GM21576 (cell line): ENCODE measurements around the gene ARHGAP30.
A peak's percentile ranks its signal among the peaks of the same experiment; 100 is the strongest.
"Not testable (repeated sequence)": the region's sequence is repeated elsewhere in the genome, so short reads cannot be mapped to it uniquely, and the experiment has no call there.

ENCODE experiments used
- ATAC-seq: cut with Tn5 transposase; IDR thresholded peaks from one replicate; pipeline ENCODE4 v1.9.1; 2021; ENCODE audit warnings: mild to moderate bottlenecking, moderate library complexity; ENCODE audit not compliant: unreplicated experiment

Gene ARHGAP30

GRCh38 chr1:161073474-161074121 is 3.9 kb upstream of the ARHGAP30 start:
- ATAC-seq = no peak

DNA sequence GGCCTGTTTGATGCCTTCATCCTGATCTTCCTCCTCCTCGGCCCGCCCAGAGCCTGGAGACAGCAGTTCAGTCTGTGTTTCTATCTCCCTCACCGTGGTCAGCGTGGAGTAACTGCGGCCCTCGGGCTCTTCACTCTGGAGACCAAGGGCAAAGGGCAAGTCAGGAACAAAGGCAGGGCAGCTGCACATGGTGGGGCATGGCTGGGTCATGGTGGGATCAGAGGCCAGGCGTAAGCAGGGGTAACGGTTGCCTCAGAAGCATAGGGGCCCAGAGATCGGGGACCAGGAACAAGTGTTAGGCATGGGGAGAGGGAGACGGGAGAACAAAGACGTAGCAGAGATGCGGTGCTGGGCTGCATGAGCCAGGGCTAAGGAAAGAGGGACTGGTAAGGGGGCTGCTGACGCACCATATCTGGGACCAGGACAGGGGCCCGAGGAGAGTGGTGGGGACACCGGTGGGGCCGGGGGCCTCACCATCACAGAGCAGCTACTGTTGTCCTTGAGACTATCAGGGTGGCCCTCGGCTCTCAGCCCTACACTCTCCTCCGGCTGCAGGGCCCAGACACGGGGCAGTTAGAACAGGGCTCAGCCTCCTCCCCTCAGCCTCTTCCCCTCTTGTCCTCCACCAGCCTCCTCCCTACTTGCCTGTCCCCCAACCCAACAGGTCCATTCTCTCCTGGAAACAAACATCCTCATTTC is 3.2 kb upstream of the ARHGAP30 start:
- no peak for ATAC-seq

GRCh38 chr1:161071886-161072371 is 2.2 kb upstream of the ARHGAP30 start:
- no peak for ATAC-seq

GRCh38 chr1:161070761-161071160 is 1.1 kb upstream of the ARHGAP30 start:
- ATAC-seq = no peak

GRCh38 chr1:161069241-161069640 is 450 bp downstream of the ARHGAP30 start:
- no peak for ATAC-seq

DNA sequence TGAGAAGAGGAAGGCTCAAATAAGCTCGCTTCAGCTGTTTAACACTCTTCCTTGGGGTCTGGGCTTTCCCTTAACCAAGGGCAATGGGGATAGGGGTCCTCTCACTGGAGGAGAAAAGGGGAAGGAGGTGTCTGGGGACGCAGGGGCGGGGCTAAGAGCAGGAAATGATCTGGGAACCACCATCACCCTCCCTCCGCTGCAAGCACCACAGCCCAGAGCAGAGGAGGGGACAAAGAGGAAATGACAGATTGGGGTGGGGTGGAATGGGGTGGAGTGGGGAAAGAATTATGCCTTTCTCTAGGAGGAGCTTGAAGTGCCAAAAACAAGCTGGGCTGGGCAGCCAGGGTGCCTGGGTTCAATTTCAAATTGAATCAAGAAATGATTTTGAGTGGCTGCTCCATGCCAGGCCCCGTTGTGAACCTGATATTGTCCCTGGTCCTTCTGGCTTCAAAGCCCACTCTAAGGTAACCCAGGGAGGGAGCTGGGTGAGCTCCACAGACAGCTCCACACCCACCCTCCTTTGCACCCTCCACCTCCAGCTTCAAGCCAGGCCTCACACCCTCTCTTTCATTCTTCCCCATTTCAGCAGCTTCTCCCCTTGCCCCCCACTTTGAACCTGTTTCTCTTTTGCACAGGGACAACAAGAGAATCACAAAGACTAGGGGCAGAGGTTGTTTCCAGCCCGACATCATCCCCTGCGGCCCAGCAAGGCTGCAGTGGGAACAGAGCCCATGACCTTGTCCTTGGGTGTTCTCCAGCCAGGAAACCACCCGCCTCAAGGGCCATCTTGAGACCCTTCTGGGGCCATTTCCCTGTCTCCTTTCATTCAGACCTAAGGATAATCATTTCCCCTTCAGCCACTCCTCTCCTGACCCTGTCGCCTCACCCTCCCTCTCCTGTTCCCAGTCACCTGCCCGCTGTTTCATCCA is 1.1 kb downstream of the ARHGAP30 start:
- peak; percentile 49 for ATAC-seq

DNA sequence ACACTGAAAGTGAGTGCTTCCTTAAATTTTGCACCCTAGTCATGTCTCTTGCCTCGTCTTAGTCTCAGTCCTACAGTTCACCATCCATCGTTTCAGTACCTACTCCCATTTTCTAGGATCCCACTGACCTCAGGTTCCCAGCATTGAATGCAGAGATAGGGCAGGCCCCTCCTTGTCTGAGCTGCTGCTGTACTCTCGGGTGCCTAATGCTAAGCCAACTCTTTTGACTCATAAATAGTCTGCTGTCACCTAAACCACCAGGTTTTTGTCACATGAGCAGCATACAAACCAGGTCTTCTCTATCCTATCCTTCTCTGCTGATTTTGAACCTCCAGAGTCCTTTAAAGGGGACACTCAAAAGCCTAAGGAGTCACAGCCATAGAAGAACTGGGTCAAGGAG is 3.0 kb downstream of the ARHGAP30 start:
- no peak for ATAC-seq

DNA sequence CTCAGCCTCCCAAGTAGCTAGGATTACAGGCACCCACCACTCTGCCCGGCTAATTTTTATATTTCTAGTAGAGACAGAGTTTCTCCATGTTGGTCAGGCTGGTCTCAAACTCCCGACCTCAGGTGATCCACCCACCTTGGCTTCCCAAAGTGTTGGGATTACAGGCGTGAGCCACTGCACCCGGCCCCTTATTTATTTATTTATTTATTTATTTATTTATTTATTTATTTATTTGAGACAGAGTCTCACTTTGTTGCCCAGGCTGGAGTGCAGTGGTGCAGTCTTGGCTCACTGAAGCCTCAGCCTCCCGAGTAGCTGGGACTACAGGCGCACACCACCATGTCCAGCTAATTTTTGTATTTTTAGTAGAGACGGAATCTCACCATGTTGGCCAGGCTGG is 4.0 kb downstream of the ARHGAP30 start:
- ATAC-seq = not testable (repeated sequence)

DNA sequence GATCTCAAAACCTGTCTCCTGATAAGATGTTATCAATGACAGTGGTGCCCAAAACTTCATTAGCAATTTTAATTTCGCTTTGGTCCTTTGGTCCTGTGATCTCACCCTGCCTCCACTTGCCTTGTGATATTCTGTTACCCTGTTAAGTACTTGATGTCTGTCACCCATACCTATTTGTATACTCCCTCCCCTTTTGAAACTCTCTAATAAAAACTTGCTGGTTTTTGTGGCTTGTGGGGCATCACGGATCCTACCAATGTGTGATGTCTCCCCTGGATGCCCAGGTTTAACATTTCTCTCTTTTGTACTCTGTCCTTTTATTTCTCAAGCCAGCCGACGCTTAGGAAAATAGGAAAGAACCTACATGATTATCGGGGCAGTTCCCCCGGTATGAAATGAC is 5.8 kb downstream of the ARHGAP30 start:
- ATAC-seq = not testable (repeated sequence)

DNA sequence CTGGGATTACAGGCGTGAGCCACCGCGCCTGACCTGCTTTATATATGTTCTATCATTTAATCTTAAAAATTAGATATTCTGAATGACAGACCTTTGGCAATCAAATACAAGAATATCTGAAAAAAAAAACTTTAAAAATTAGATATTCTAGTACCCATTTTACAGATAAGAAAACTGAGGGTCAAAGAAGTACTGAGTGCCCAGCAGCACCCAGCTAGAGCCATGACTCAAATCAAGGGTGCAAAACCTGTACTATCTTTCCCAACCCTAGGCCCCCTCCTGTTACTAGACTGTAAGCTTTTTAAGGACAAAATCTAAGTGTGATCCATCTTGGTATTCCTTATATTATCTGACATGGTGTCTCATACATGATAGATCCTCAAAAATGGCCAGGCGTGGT is 8.3 kb downstream of the ARHGAP30 start:
- no peak for ATAC-seq

DNA sequence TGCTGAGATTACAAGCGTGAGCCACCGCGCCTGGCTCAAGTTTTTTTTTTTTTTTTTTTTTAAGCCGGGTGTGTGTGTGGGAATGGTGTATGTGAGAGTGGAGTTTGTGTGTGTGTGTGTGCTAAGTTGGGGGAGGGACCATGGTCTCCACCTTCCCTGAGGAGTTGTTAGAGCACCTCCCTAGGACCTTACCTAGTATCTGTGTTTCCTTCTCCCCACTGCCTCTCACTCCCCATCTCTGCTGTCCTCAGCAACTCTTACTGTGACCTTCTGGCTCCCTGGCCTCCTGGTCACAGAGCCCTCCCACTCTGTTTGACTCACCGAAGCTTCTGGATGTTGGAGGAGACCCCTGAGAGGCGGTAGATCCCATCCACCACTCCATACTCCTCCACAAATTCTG is 10.4 kb downstream of the ARHGAP30 start:
- no peak for ATAC-seq

GRCh38 chr1:161054805-161055204 is 14.9 kb downstream of the ARHGAP30 start:
- no peak for ATAC-seq

- no peak for ATAC-seq
These were observed 15.5 kb downstream of the ARHGAP30 start for GRCh38 chr1:161054232-161054631.

GRCh38 chr1:161052899-161053298 is 16.8 kb downstream of the ARHGAP30 start:
- ATAC-seq = no peak

DNA sequence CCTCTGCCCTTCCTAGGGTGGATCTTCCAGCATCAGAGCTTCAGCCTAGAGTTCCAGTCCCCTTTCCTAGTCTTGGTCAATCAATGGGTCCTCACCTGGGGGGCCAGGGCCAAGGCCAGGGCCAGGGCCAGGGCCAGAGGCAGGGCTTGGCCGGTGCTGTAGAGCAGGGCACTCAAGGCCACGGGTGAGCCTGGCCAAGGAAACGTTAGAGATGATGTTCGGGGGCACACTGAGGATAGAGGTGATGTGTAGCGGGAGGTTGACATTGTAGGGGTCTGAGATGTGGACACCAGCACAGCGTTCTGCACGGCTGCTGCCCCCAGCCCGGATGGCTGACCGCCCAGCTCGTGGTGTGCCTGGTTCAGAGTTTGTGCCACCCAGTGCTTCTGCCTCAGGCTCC is 18.5 kb downstream of the ARHGAP30 start:
- no peak for ATAC-seq

DNA sequence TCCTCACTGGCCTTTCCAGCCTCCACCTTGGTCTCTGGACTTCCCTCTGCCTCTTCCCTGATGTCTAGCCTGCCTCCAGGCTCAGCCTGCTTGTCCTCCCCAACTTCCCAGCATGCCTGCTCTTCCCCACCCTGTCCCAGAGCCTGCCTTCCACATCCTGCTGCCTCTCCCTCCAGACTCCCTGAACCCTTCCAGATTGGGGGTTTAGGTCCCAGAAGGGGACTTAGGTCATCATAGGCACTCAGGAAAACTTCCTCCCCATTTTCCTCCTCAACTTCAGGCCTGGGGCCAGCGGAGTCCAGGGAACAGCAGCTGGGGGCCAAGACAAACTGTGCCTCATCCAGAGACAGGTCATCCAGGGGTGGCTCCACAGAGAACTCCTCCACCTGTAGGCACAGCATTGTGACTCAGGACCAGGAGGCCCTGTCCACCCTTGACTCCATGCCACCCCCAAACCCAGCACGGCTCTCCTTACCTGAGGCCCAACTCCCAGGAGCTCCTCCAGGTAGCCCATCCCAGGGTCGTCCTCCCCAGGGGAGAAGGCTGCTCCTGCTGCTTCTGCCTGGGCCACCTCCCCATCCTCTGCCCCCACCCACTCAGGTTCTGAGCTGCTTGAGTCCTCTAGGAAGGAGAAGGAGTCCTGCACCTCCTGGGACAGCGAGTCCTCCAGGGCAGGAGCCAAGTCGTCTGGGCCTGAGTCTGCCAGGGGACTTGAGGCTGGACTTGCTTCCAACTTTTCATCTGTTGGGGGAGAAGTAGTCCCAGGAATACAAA is 20.6 kb downstream of the ARHGAP30 start:
- ATAC-seq = no peak

DNA sequence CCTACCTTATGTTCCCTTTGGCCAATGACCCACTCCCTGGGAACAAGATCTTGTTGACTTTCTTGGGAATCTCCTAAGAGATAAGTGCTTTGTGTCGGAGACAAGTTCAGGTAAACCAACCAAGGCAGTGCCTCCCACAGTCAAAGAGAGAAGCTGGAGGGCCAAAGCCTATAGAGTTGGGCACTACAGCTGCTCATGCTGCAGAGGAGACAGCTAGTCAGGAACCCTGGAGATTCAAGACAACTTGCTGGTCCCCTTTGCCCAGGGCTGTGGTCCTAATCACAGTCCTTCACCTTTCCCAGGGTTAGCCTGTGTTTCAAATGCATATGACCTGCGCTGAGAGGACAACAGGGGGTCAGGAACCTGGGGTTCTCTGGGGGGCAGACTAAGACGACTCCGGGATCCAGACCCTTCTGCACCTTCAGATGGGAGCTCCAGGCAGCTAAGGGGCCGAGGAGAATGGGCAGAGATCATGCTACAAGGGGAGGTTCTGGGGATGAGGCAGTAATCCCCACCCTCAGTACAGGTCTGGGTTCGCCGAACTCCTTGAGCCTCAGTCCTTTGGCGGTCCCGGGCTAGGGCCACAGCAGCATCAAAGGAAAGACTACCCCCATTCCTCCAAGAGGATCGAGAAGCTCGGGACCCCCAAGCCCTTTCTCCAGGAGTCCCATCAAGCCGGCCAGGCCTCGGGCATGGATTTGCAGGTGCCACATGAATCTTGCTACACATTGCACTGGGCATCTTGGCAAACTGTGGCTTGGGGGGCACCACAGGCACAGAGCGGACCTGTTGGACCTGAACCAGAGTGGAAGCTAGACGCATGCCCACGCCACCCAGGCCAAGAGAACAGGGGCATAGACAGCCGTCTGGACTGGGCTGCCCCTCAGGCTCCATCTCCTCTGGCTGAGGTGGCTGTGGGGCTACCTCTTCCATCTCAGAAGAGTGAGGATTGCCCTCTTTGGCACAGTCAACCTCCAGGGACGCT is 22.0 kb downstream of the ARHGAP30 start:
- ATAC-seq = no peak

GRCh38 chr1:161046605-161047228 is 23.0 kb downstream of the ARHGAP30 start:
- peak; percentile 38 for ATAC-seq
